Right lung (tissue), 10 donors: ENCODE measurements around the gene CRYBB1. TPM values are rescaled to one million over a fixed set of nuclear protein-coding genes. Genes with fewer than 3 reads are reported as not detected.

Source experiments
- DNase-seq, 2 donors: peaks; one replicate each; pipeline ENCODE4 v3.0.0-alpha.2; 2013
- long read RNA-seq, 8 donors: transcript quantifications; one replicate each; lab custom pipeline, GENCODE V29; 2026
- polyA plus RNA-seq, 5 donors: library from polyadenylated mRNA; unstranded; fragments of 120-200 nt; gene quantifications; one replicate each; pipeline versions ENCODE4 v1.2.1 to v1.2.3, GENCODE V29; 2013; ENCODE audit warnings: inconsistent platforms in 1 of 5, low replicate concordance in 1 of 5; ENCODE audit not compliant: insufficient read length in 5 of 5, insufficient read depth in 1 of 5

The CRYBB1 gene
- polyA plus RNA-seq, result 1 to 10 TPM in 2 of 5 donors, under 1 TPM in 3; 0.61 to 1.2 (median 0.99) TPM
- long read RNA-seq, donor 1, result 0 reads
- long read RNA-seq, donor 2, partial matches to known transcripts, result 0 of 1 reads
- long read RNA-seq, donor 2, other reads (novel, unspliced or antisense), result 0 of 1 reads
- long read RNA-seq, donor 3, partial matches to known transcripts, result 0 of 1 reads
- long read RNA-seq, donor 3, other reads (novel, unspliced or antisense), result 0 of 1 reads
- long read RNA-seq, donor 4, result 0 reads
- long read RNA-seq, donor 5, partial matches to known transcripts, result 0 of 1 reads
- long read RNA-seq, donor 5, other reads (novel, unspliced or antisense), result 0 of 1 reads
- long read RNA-seq, donor 6, result 0 reads
- long read RNA-seq, donor 7, result 0 reads
- long read RNA-seq, donor 8, result 0 reads

DNA sequence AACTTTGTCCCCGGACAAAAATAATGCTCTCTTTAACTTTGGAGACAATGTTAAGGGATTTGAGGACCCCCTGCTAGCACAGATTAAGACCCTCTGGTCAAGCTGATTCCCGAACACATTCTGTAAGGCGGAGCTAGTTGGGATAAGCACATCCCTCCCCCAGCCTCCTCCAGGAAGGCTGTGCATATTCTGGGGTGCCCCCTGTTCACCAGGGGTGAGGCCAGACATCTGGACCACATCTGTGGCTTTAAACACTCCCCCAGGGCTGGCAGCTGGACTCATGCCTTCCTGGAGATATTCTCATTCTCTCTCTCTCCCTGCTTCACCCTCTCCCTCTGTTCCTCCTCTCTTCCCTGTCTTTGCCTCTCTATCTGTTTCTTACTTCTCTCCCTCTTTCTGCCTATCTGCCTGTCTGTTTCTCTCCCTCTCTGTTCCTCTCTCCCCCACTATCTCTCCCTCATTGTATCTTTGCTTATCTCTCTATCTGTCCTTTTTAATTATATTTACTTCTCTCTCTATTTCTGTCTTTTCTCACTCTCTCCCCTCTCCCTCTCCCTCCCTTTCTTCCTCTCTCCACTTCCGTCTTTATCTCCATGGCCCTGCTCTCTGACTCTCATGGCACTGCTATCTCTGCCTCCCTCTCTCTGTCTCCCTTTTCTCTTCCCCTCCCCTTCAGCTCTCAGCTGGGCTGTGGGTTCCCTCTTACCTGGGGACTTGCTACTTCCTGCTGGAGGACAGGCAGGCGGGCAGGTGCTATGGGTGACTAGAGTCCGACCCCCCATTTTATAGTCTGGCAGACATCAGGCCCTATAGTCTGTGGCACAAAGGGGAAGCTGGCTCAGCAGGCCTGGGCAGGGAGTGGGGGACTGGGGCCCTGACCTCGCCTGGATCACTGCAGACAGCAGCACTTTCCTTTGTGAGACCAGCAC lies at the start of gene CRYBB1:
TSS of gene CRYBB1 (minus strand) at position 757 of the 929 bp plus-strand sequence. CDS start 1,708 bp downstream, outside the sequence.
- DNase-seq, result no peak

- no peak for DNase-seq
These were observed 49.3 kb upstream of the CRYBB1 start for GRCh38 chr22:26667140-26667539.

DNA sequence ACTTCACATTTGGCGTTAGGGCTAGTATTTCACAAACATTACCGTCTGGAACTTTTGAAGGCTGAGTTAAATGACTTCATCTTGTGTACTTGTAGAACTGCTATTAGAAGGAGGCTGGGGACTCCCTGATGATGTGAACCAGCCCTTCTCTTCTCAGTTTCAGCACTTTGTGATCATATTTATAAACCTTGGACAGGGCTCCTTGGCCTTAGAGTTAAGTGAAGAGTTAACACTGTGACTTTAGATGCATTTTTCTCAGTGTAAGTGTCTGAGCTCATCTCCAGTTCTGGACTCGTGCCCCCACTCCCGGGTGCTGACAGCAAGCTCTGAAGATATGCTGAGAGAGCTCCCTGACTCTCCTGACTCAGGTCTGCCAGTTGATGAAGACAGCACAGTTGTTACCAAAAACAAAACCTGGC lies 48.0 kb upstream of the CRYBB1 start:
- DNase-seq, result no peak

DNA sequence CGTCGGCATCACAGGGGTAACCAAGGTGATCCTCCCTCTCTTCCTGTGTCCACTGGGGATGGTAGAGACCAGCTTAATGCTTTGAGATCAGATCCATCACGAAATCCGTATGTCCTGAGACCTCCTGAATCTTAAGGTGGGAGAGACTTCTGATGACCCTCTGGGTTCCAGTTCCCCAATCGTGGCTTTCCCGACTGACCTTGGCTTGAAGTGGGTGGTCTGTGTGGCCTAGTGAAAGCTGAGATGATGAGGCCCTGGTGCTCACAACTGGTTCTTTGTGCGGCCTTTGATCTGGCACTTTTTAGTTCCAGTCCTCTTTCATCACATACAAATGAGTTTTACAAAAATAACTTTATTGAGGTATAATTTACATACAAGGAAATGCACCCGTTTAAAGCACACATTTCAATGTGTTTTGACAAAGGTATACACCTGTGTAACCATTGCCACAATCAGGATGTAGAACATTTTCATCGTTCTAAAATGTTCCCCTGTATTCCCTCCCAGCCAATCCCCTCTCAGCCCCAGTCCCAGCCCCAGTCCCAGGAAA lies 45.6 kb upstream of the CRYBB1 start:
- no peak for DNase-seq

- no peak for DNase-seq
These were observed 44.3 kb upstream of the CRYBB1 start for GRCh38 chr22:26662160-26662559.

DNA sequence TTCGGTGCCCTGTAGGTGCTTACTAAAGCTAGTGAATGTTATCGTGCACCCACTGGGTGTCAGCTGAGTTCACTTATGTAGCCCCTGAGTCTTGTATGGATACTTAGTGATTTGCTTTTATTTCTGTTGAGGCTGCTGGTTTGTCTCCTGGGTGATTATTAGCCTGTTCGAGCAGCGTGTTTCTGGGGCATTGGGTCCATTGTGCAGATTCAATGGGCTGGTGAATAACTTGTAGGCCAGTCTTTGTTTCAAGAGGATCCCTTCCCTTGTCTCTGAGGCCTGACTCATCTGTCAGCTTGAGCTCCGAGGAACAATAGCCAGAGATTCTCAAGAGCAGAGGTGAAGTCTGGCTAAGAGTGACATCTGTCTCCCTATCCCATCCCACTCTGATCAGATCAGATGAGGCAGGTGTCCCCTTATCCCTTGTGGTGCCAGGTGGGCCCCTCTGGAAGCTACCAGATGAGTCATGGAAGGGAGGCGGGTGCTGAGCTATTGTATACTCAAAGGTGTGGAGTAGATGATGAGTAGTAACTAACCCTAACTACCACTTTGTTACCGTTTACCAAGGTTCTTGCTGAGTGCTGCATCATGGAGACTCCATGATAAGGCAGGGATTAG lies 43.2 kb upstream of the CRYBB1 start:
- DNase-seq, result no peak

DNA sequence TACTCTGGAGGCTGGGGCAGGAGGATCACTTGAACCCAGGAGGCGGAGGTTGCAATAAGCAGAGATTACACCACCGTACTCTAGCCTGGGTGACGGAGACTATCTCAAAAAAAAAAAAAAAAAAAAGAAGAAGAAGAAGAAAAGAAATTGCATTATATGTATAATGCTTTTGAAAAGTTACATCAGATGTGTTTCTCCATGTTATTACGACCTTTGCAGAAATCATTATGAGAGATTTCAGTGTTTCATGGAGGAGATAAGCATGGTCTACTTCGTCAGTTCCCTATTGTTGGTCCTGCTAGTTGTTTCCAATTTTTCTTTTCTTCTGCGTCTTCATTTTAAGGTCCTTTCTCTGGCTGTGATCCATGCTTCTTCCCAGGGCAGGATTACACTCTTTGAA lies 42.5 kb upstream of the CRYBB1 start:
- no peak for DNase-seq

- DNase-seq, result no peak
These were observed 41.0 kb upstream of the CRYBB1 start for GRCh38 chr22:26658671-26659478.

DNA sequence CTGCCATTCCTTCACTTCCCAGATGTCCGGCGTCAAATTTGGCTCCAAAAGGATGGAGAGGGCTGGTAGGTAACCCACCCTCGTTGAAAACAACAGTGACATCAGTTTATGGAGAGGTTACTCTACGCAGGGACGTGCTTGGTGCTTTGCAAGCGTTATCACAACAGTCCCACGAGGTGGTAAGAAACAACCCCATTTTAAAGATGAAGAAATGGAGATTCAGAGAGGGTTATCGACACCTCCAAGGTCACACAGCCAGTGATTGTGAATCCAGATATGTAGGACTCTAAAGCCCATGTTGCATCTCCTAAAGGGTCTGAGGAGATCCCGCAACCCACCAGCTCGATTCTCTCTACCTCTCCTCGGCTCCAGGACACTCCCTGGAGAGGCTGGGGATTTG lies 40.3 kb upstream of the CRYBB1 start:
- DNase-seq, result no peak

DNA sequence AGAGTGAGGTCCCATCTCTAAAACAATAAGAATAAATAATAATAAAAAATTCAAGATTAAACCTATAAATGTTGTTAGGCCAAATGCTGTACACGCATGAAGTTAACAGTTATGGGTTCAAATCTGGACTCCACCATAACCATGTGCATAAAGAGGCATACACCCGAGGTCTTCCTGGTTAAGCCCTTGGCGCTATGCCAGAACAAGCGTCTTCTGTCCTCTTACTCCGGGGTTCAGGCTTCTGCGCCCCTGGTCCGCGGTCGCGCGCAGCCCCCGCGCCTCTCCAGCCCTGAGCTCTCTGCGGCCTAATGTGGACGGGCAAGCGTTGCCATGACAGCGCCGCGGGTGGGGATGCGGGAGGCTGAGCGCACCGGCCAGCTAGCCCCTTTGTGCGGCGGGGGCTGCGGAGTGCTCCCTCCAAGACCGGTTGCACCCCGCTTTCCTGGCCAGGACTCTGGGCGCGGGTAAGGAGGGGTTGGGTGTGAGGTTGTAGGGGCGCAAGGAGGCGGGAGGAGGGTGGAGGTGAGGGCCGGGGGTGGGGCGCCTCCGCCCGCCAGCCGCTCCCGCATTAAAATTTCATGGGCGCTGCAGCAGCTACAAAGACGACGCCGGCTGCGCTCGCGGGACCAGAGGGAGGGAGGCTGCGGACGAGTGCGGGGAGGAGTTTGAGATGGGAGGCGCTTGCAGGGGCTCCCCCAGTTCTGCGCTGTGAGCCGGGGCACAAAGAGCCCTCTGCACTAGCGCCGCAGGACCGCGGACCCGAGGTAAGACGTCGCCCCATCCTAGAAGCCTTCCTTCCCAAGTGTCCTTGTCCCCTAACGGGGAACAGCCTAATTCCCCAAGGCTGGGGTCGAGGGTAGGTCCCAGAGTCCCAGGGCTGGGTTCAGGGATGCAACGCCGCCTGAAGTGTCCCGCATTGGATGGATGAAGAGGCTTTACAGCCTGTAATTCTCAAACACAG lies 39.3 kb upstream of the CRYBB1 start, which contains the start of gene MIAT:
TSS of gene MIAT (plus strand) at position 698 of the 961 bp plus-strand sequence.
- DNase-seq, result no peak

- no peak for DNase-seq
These were observed 34.0 kb upstream of the CRYBB1 start for GRCh38 chr22:26651815-26652214.

DNA sequence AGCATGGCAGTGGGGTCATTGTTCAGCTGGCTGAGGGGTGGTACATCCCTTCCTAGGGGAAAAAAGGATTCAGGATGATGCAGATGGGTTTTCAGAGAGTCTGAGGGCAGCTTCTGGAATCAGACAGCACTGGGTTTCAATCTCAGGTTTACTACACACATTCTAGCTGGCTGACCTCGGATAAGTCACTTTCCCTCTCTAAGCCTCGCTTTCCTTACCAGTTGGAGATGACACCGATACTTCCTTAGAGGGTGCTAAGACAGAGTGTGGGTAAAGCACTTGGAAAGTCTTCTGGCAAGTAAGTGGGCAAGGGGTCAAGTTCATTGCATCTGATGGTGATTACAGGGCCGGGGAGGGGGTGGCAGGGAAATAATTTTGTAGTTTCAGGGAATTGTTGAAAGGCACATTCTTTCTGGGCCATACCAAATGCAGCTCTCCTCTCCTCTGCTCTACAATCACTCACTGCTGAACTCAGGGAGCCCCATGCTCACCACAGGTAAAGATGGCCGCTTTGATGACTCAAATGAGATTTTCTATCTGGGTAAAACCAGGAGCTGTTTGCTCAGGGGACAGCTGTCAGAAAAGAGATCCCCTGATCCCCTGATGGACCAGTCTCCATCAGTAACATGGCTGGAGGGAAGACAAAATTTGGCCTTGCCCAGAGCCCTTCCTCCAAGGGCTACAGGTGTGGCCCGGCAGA lies 33.0 kb upstream of the CRYBB1 start:
- DNase-seq, result no peak

- no peak for DNase-seq
These were observed 30.9 kb upstream of the CRYBB1 start for GRCh38 chr22:26648528-26649388.

GRCh38 chr22:26648011-26648497 lies 30.2 kb upstream of the CRYBB1 start:
- no peak for DNase-seq

GRCh38 chr22:26646158-26646557 lies 28.3 kb upstream of the CRYBB1 start:
- no peak for DNase-seq

GRCh38 chr22:26643418-26644100 lies 25.7 kb upstream of the CRYBB1 start:
- no peak for DNase-seq
